Ureter (tissue), 1 donor: ENCODE measurements around the gene MALRD1. TPM values are rescaled to one million over a fixed set of nuclear protein-coding genes. Genes with fewer than 3 reads are reported as not detected.

Source experiments
- DNase-seq: peaks from one replicate; pipeline ENCODE4 v3.0.0-alpha.2; 2020; ENCODE audit warnings: low spot score
- total RNA-seq: library from RNA; stranded (reverse); gene quantifications from one replicate; pipeline ENCODE4 v1.2.4, GENCODE V29; 2023
- donor health status: DM: yes; HTN: yes; CAD: no.

The MALRD1 gene
- total RNA-seq, 1 donor from 2014 or later, result 2.3 TPM

DNA sequence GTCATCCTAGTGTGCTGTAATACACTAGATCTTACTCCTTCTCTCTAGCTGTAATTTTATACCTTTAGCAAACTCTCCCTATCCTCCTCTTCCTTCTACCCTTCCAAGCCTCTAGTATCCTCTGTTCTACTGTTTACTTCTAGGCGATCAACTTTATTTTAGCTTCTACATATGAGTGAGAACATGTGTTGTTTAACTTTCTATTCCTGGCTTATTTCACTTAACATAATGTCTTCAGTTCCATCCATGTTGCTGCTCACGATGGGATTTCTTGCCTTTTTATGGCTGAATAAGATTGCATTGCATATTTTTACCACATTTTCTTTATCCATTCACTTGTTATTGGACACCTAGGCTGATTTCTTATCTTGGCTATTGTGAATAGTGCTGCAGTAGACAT, 318.6 kb downstream of the MALRD1 start:
- no peak for DNase-seq

DNA sequence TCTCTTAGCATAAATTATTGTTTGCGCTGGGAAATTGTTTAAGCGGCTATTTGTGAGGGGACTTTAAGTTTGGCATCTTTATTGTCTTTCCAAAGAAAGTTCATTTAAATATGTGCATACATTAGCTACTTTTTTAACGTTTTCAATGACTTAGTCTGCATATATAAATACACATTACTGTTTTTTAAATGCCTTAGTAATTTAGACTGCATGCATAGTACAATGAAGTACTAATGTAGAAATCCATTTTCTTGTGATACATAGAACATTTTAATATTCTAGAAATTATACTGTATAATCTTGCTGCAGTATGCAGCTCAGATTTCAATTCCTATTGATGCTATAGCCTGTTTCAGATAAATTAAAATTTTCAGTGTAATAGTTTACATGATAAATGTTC, 325.4 kb downstream of the MALRD1 start:
- DNase-seq, result no peak

DNA sequence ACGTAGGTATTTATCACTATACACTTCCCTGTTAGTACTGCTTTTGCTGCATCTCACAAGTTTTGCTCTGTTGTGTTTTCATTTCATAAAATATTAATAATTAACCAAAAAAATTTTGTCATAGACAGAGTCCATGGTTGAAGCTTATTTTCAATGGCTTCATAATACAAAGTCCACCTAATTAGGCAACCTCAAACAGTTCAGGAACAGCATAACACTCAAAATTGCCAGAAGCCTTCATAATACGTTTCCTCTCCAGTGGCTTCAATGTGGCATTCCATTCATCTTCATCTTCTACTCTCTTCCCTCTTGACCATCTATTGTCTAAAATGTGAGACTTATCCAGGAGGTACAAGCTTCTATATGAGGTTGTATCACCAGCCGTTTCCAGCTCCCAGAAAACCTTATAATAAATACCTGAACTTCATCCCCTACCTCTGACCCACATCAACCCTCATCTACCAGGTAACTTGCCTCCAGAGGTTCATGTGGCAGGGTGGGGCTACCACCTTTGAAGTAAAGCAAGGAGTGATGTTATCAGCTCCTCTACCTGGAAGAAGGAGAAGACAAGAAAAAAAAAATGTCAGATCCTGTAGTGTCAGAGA, 337.3 kb downstream of the MALRD1 start:
- no peak for DNase-seq

DNA sequence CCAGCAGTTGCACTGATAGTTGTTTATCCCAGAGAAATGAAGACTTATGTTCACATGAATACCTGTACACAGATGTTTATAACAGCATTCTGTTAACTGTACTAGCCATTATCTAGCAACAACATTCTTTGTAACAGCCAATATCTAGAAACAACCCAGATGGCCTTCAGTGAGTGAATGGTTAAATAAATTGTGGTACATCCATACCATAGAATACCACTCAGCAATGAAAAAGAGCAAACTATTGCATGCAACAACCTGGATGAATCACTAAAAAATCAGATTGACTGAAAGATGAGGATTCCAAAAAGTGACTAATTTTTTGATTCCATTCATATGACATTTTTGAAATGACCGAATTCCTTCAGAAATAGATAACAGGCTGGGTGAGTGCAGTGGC, 360.3 kb downstream of the MALRD1 start:
- no peak for DNase-seq

DNA sequence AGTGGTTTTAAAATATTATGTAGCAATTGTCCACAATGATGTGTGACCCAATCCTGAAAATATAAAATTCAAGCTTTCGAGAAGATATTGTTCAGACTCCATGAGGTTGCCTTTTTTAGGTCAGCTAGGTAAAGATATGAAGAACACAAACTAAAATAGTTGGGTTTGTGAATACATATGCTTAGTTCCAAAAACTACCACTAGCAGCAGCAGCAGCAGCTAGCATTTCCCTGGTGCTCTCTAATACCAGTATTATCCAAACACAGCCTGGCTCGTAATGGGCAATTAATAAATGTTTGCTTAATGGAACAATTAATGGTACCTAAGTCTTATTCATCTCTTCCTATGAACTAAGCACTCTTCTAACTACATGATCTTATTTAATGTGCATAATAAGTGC, 362.5 kb downstream of the MALRD1 start:
- DNase-seq, result no peak

DNA sequence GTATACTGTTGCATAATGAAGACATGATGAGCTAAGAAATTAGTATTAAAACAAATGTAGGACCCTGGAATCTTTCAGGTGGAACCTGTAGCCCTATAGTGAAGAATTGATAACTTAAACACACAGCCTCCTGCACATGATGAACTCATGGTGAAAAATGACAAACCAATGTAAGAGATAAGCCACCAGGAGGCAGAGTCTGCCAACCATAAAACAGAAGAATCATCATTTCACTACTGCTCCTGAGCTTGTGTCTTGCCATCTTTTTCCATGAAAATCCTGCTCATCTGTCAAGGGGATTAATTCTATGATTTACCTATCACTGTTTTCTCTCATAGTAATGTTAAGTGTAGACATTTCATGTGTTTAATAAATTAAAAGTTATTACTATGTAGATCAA, 363.9 kb downstream of the MALRD1 start:
- DNase-seq, result no peak

DNA sequence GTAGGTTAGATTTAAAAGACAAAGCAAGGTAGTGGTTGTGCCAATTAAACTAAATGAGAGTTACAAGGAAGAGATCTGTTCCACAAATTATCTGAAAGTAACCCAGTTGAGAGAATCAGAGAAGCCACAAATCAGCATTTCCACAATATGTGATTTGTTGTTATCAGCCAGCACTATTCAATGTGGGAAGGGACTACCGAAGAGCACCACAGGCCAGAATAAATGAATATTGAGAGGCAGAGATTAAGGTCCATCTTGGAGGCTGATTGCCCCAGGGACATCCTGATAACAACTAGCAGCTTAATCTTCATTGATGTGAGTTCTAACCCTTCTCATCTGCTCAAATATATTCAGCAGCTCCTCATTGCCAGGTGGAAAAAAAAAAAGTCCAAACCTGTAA, 367.6 kb downstream of the MALRD1 start:
- DNase-seq, result no peak

DNA sequence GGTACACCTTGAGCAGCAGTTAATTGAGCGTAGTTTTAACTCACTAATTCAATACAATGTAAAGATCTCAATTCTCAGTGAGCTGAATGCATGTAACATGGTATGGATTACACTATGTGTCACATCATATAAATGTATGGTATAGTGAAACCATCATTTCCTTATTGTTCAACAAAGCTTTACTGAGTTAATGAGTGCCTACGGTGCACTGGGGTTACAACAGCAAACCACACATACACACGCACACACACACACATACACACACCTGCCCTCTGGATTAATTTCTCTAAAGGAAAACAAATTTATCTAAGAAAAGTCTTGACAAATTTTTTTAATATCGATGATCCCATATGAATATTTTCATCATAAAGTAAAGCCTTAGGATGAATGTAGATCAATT, 369.1 kb downstream of the MALRD1 start:
- DNase-seq, result no peak

DNA sequence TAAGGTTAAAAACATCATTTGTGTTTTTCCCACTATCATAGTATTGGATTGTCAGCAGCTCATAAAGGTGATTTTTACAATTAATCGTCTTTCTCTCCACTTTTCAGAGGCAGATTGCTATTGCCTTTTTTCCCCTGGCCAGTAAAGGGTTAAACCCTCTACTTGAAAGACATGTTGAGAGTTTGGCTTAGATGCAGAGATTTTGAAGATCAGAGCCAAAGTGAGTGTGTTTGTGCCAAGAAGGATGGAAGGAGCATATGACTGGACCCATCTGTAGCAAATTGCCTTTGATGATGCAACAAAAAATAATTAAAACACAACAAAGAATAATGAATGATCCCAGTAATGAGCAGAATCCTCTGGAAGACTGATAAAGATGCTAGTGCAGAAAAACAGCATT, 373.1 kb downstream of the MALRD1 start:
- DNase-seq, result no peak

DNA sequence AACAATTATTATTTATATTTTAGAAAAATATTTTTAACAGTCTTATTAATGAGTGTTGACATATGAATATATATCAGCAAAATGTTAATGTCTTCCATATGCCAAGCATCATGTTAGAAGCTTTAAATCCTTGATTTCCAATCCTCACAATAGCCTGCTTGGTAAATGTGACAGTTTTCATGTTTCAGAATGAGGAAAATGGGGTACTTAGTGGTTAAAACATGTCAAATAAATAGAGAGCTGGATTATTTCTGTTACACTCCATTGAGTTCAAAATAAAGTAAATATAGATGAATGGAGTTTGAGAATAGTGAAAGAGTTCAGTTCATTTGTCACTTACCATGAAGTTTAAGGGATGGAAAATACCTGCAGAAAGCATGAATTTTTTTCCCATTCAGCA, 377.4 kb downstream of the MALRD1 start:
- DNase-seq, result no peak

DNA sequence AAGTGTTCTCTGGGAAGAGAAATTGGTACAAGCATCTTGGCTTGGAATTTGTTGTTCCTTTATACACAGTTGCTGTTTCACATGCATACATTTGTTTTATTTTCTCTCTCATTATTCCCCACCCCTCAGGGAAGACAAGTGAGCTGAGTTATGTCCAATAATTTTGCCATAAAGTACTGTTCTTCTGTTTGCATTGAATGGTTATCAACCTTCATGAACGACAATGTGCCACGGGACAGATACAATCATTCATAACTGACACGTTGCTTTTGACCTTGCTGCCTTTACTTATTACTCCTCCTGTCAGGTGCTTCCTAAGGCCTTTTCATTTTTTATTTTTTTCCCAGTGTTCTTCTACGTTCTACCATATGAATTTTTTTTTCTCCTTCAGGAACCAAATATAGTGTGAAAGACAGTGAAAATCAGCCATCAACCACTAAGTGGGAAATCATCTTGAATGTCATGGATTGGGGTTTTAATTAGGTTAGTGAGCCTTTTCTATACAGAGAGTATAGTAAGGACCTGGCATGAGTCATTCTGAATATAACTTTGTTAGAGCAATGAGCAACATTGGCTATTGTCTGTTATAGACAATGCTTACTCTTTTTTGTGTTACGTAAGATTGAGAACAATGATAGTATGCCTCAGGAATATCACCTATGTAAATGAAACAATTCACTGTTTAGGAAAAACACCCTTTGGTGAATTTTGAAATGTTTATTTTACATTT, 383.2 kb downstream of the MALRD1 start:
- DNase-seq, result no peak

DNA sequence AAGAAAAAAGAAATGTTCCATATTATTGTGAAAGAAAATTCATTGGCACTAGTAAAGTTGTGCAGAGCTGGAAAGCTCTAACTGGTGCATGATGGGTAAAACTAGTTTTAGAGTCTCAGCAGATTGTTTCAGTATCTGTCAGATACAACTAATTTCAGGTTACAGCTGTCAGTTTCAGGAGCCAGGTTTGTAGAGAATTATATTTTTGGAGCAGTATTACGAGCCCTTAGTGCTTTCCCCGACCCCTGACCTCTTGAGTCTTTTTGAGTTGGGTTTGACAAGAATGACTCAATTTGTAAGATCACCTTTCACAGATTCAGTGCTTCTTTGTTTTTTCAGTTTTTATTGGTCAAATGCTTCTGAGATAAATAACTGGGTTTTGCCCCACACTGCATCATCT, 401.3 kb downstream of the MALRD1 start:
- no peak for DNase-seq

DNA sequence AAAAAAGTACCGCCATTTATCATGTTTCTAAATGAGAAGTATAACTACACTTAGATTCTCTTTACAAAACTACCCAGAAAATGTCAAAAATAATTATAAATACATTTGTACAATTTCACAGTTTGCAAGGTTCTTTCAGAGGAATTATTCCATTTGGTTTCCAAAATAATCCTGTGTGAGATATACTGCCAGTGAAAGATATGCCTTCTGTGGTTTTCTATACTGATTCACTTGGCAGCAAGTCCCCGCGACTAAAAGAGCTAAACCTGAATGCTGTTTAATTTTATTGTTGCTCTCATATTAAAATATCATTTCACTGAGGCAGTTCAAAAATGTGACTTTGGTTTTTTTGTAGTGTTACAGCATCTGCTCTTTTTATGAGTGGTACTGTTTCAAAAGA, 402.8 kb downstream of the MALRD1 start:
- DNase-seq, result no peak

DNA sequence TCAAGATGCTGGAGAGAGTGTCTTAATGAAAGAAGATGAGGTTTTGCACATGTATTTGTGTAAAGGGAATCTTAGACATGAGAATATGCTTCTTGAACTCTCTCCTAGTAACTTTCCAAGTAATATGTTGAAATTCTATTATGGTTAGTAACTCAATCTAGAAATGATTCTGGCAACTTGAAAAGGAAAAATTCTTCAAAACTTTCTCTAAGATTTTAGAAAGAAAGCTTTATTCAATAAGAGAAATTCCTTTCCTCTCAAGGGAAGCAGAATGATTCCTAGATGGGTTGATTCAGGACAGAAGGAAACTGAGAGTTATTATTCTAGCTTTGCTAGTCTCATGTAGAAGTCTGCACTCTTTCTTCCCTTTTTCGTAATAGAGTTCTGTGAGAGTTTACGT, 403.3 kb downstream of the MALRD1 start:
- no peak for DNase-seq

DNA sequence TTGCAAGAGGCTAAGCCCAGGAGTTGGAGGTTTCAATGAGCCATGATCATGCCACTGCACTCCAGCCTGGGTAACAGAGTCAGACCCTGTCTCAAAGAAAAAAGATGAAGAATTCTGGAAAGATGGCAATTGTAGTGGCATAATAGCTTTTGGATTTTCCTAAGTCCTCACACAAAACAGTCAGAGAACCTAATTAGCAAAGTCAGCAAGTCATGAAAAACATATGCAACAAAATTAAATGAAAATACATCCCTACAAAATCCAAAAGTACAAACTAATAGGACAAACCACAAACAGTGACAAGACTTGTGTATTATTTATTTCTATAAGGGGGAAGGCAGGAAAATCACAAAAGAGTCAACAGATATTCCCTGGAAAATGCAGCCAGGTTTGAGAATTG, 405.4 kb downstream of the MALRD1 start:
- no peak for DNase-seq

DNA sequence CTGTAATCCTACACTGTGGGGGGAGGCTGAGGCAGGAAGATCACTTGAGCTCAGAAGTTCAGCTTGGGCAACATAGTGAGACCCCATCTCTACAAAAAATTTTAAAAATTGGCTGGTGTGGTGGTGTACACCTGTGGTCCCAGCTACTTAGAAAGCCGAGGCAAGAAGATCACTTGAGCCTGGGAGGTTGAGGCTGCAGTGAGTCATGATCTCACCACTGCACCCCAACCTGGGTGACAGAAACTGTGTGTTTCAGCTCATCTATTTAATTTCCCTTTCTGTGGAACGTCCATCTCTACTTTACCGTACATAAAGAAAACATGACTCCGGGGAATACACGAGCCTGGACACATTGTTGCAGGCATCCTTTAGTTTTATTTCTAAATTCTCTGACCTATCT, 413.0 kb downstream of the MALRD1 start:
- DNase-seq, result no peak

DNA sequence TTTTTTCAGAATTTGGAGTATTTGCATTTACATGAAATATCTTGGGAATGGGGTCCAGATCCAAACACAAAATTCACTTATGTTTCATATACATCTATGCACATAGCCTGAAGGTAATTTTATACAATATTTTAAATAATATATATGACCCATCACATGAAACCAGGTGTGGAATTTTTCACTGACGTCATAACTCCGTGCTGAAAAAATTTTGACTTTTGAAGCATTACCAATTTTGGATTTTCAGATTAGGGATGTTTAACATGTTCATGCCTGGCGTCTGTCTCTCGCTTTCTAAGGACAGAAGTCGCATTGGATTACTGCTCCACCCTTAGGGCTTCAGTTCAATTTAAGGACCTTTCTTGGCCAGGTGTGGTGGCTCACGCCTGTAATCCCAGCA, 418.1 kb downstream of the MALRD1 start:
- no peak for DNase-seq

DNA sequence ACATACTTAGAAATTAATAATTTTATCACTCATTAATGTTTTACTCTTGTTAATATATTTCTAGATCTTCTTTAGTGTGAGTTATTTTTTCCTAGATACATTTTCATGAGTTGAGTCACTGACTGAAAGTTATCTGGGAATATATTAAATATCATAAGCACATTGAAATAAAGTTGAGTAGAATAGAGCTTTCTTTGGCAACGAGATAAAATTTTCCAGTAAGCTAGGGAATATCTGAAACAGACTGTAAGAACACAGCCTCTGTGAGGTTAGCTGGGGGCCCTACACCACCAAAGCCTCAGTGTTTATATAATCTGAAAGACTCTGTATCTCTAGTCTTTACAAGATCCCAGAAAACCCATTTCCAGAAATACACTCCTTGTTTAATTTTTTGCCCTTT, 419.8 kb downstream of the MALRD1 start:
- no peak for DNase-seq

DNA sequence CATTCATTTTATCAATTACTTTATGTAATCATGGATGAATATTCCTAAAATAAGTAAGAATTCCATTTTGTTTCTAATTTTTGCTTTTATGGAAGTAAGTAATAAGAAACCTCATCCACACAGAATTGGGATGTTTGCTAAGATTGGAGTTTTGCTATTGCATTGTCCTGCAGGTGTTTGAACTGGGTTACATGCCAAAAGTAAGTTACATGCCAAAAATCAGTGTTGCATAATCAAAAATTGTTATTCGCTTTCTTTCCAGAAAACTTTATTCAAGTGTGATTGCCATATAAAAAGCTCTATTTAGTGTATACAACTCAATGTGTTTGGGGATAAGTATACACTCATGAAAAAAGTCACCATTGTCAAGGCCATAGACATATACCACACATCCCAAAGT, 420.9 kb downstream of the MALRD1 start:
- no peak for DNase-seq

DNA sequence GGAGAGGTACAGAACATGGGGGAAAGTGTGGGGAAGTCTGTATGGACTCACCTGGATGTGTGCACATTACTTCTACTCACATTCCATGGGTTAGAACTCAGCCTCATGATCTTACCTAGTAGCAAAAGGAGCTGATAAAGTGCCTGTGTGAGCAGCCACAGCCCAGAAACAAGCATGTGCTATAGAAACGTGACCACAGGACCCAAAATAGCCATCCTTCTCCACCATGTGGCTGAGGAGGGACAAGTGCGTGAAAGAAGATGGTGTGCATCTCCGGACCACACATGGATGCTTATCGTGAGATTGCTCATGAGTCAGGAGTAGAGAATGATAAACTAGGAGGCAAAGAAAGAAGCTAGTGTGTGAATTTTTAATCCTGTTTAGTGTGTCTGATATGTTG, 431.3 kb downstream of the MALRD1 start:
- DNase-seq, result no peak

DNA sequence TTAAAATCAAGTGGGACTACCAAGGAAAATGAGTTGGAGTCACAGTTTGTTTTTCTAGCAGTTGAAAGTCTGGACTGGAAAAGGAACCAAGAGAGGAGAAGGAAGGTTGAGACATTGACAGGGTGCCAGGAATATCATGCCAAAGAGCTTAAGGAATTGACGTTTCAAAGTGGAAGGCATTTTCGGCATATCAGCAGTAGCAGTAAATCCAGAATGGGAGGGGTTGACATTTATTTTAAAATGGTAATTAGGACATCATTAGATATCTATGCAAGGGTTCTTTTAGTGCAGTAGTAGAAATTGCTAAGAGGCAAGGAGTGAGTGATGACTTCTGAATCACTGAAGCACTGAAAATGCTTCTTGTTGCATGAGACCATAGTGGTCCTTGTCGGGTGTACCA, 431.8 kb downstream of the MALRD1 start:
- no peak for DNase-seq

DNA sequence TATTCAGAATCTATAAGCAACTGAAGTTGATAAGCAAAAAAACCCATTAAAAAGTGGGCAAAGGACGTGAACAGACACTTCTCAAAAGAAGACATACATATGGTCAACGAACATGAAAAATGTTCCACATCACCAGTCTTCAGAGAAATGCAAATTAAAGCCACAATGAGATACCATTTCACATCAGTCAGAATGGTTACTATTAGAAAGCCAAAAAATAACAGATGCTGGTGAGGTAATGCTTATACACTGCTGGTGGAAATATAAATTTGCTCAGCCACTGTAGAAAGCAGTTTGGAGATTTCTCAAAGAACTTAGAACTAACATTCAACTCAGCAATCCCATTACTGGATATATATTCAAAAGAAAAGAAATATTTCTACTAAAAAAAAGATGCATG, 434.8 kb downstream of the MALRD1 start:
- no peak for DNase-seq

DNA sequence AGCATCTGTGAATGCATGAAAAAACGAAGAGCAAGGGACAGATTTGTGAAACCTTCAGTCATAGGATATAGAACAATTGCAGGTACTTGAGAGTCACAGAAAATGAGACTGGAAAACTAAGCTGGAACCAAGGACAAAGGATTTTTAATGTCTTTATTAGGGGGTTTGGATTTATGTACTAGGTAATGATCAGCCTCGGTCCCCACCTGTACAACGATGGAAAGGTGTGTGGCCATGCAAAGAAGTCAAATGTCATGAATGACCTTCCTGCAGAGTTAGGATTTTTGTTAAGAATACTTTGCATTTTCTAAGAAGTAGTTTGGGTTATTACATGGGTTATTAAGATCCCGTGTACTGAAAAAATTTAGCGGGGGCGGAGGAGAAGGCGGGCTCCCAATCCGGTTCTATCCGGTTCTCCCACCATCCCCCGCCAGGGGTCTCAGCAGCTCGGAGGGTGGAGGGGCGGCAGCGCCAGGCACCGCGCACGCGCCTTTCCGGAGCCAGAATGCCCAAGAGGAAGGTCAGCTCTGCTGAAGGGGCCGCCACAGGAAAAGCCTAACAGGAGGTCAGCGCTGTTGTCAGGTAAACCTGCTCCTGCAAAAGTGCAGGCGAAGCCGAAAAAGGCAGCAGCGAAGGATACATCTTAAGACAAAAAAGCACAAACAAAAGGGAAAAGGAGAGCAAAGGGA, 440.1 kb downstream of the MALRD1 start:
- DNase-seq, result peak; percentile 51
